Gastrocnemius medialis (tissue), 4 donors: ENCODE measurements around the gene HIPK2. TPM values are rescaled to one million over a fixed set of nuclear protein-coding genes. Genes with fewer than 3 reads are reported as not detected.

Experiments
- ATAC-seq, 2 donors: fragments of 150-250 bp; one replicate each; pipeline ENCODE4 v1.9.1; 2016
- DNase-seq, 2 donors: peaks; one replicate each; pipeline ENCODE4 v3.0.0-alpha.2; 2019
- H3K27ac ChIP-seq, 4 donors: fragments of 200-600 bp; sonication (generic); 1 replicate in 1 of 4; 2 replicates in 3 of 4; pipeline ENCODE4 v1.5.1; 2016 to 2018; ENCODE audit warnings: mild to moderate bottlenecking in 2 of 4, moderate library complexity in 1 of 4
- H3K27me3 ChIP-seq, 3 donors: fragments of 200-600 bp; sonication (generic) in 2 of 3; 1 replicate in 1 of 3; 2 replicates in 2 of 3; pipeline versions ENCODE4 v1.5.1 to v1.6.0; 2016 to 2019; ENCODE audit warnings: mild to moderate bottlenecking in 1 of 3, moderate library complexity in 1 of 3
- H3K36me3 ChIP-seq, 2 donors: fragments of 200-600 bp; sonication (generic) in 1 of 2; one replicate each; pipeline ENCODE4 v1.5.1; 2017 to 2018
- H3K4me1 ChIP-seq, 2 donors: fragments of 200-600 bp; sonication (generic) in 1 of 2; one replicate each; pipeline ENCODE4 v1.5.1; 2016 to 2017; ENCODE audit warnings: mild to moderate bottlenecking in 2 of 2
- H3K4me3 ChIP-seq, 4 donors: fragments of 200-600 bp; sonication (generic) in 3 of 4; 1 replicate in 1 of 4; 2 replicates in 3 of 4; pipeline ENCODE4 v1.5.1; 2016 to 2019; ENCODE audit warnings: mild to moderate bottlenecking in 2 of 4
- H3K9me3 ChIP-seq, 3 donors: fragments of 200-600 bp; sonication (generic) in 2 of 3; 1 replicate in 1 of 3; 2 replicates in 2 of 3; pipeline ENCODE4 v1.5.1; 2016 to 2019
- POLR2A ChIP-seq, 2 donors: fragments of 450-650 bp; IDR thresholded peaks; one replicate each; pipeline ENCODE4 v1.6.1; 2017; ENCODE audit warnings: antibody characterized with exemption in 2 of 2, mild to moderate bottlenecking in 2 of 2, moderate library complexity in 2 of 2
- in situ Hi-C, 4 donors: fragments of 200-750 bp; cut with MboI; loops; one replicate each; pipeline versions ENCODE4 v1.15.0 to v1.8.0; 2017; ENCODE audit warnings: low sequenced_read_pairs in 4 of 4
- intact Hi-C: fragments of 100-400 bp; cut with DNase I; formaldehyde crosslinking; loops from one replicate; pipeline ENCODE4 v1.15.1; 2023; ENCODE audit warnings: low total_unique reads
- total RNA-seq, 4 donors: library from RNA; depleted of rRNA; stranded (reverse); fragments of >200 nt; gene quantifications; one replicate each; pipeline versions ENCODE4 v1.1.0 to v1.2.3, GENCODE V29; 2016
- TF ChIP-seq, protein P1 (sequence below), 5 experiments: fragments of 450-650 bp in 3 of 5; fragments of 200-600 bp in 2 of 5; sonication (generic) in 2 of 5; IDR thresholded peaks in 4 of 5; conservative IDR thresholded peaks in 1 of 5; 1 replicate in 4 of 5; 2 replicates in 1 of 5; pipeline ENCODE4 v1.5.1; 2016 to 2019; ENCODE audit warnings: antibody characterized with exemption in 5 of 5, mild to moderate bottlenecking in 3 of 5, moderate library complexity in 3 of 5

The HIPK2 gene
- total RNA-seq, 4 donors from 2014 or later = 30.5 to 77.4 (median 58.9) TPM

DNA sequence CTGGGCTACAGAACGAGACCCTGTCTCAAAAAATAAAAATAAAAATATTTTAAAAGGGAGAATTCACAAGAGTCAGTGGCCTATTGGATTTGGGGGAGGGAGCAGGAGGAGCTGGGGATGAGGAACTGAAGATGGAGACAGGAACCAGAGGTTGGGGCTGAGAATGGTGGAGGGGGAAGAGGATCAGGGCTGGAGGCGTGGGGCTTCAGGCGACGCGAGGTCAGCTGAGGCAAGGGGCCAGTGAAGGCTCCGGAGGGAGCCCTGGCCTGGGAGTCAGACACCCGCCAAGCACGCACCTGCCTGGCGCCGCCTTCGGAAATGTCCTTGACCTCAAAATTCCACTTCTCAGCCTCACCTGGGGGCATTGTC, 255.0 kb downstream of the HIPK2 start:
- no peak overlapping the region for H3K4me3 ChIP-seq
- no peak for ATAC-seq
- in situ Hi-C loops = no loop called here

DNA sequence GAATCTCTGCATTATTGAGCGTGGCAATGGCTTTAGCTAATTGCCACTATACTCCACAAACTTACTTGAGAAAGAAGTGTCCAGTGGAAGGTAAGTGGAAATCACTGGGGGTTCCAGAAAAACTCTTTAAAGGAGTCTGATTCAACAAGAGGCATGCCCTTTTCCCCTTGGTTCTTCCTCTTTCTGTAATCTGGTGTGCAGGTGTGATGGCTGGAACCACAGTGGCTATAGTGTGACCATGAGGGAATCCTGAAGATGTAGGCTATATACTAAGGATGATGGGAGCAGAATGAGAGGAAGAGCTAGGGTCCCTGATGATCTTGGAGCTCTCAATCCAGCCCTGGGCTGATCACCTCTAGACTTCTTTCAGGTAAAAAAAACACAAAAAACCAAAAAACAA, 256.4 kb downstream of the HIPK2 start:
- TF ChIP-seq, protein P1, sequence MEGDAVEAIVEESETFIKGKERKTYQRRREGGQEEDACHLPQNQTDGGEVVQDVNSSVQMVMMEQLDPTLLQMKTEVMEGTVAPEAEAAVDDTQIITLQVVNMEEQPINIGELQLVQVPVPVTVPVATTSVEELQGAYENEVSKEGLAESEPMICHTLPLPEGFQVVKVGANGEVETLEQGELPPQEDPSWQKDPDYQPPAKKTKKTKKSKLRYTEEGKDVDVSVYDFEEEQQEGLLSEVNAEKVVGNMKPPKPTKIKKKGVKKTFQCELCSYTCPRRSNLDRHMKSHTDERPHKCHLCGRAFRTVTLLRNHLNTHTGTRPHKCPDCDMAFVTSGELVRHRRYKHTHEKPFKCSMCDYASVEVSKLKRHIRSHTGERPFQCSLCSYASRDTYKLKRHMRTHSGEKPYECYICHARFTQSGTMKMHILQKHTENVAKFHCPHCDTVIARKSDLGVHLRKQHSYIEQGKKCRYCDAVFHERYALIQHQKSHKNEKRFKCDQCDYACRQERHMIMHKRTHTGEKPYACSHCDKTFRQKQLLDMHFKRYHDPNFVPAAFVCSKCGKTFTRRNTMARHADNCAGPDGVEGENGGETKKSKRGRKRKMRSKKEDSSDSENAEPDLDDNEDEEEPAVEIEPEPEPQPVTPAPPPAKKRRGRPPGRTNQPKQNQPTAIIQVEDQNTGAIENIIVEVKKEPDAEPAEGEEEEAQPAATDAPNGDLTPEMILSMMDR (IDR thresholded peaks at IDR 0.05 in 4 of 5, conservative IDR thresholded peaks at IDR 0.05 in 1 of 5) = no peak
- TF ChIP-seq POLR2A (IDR thresholded peaks at IDR 0.05) = no peak
- DNase-seq (no peak), ATAC-seq (no peak)
- no peaks in the 10 kb centered on the region for H3K4me1 ChIP-seq
- H3K27ac ChIP-seq = no peak overlapping the region
- in situ Hi-C loops (no loop called here), intact Hi-C loops (no loop called here)
- H3K36me3 ChIP-seq = no peaks in the 10 kb centered on the region
- no peaks in the 10 kb centered on the region for H3K9me3 ChIP-seq
- H3K27me3 ChIP-seq = peaks cover 17 to 23% (median 18%) of the 10 kb centered on the region in 3 donors
- no peak overlapping the region for H3K4me3 ChIP-seq

More for the DNA sequence above, 255.0 kb downstream of the HIPK2 start:
- no peak for DNase-seq
- Histone ChIP-seq H3K27me3 (peaks cover 17 to 23% (median 18%) of the 10 kb centered on the region in 3 donors), H3K27ac (no peak overlapping the region), H3K36me3 (no peaks in the 10 kb centered on the region), H3K9me3 (no peaks in the 10 kb centered on the region), H3K4me1 (no peaks in the 10 kb centered on the region)
- TF ChIP-seq, protein P1 (IDR thresholded peaks at IDR 0.05 in 4 of 5, conservative IDR thresholded peaks at IDR 0.05 in 1 of 5) = no peak
- TF ChIP-seq POLR2A (IDR thresholded peaks at IDR 0.05) = no peak
- intact Hi-C loops = no loop called here

DNA sequence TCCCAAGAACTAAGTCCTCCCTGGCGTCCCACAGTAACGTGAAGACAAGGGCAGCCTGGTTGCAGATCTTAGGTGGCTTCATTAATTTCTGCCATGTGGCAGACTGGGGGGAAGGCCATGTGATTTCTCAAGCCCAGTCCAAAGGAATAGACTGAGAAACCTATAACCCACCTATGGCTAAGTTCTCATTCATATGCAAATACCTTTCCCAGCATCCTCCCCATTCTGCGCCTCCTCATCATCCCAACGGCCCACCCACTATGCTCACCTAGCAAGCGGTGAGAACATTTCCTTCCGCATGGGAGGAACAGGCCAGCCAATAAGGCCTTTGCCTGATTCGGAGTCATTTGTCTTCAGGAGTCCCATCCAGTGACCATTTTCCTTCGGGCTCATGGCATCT, 262.5 kb downstream of the HIPK2 start:
- no peaks in the 10 kb centered on the region for H3K36me3 ChIP-seq
- no peaks in the 10 kb centered on the region for H3K9me3 ChIP-seq
- no peaks in the 10 kb centered on the region for H3K27me3 ChIP-seq
- H3K4me3 ChIP-seq = no peak overlapping the region
- no peak overlapping the region for H3K27ac ChIP-seq
- intact Hi-C loops = no loop called here
- no peaks in the 10 kb centered on the region for H3K4me1 ChIP-seq
- no peak for ATAC-seq
- in situ Hi-C loops = no loop called here
- no peak for TF ChIP-seq POLR2A (IDR thresholded peaks at IDR 0.05)
- TF ChIP-seq, protein P1 (IDR thresholded peaks at IDR 0.05 in 4 of 5, conservative IDR thresholded peaks at IDR 0.05 in 1 of 5) = no peak
- no peak for DNase-seq

Other genes with a start within 250 kb of the HIPK2 start
- 1 to 10 TPM in 3 of 4 donors, under 1 TPM in 1; 0.41 to 5.2 (median 3.3) TPM for gene TBXAS1, start 51.3 kb upstream of the HIPK2 start, total RNA-seq